Osteocyte (in vitro differentiated cells): ENCODE data around the gene IFI27L2. TPM values are rescaled to one million over a fixed set of nuclear protein-coding genes. Genes with fewer than 3 reads are reported as not detected.
"Not testable (repeated sequence)": the region's sequence is repeated elsewhere in the genome, so short reads cannot be mapped to it uniquely, and the experiment has no call there.

Experiments used
- DNase-seq: peaks from one replicate; pipeline ENCODE4 v3.0.0; 2021; ENCODE audit warnings: mixed read lengths; ENCODE audit not compliant: unreplicated experiment; ENCODE audit errors: extremely low spot score
- H3K27ac Mint-ChIP-seq: one replicate; pipeline ENCODE4 v1.8.0; 2021; ENCODE audit warnings: mild to moderate bottlenecking, mixed read lengths; ENCODE audit not compliant: unreplicated experiment
- H3K27me3 Mint-ChIP-seq: one replicate; pipeline ENCODE4 v1.8.0; 2021; ENCODE audit warnings: mixed read lengths; ENCODE audit not compliant: unreplicated experiment
- H3K36me3 Mint-ChIP-seq: one replicate; pipeline ENCODE4 v1.8.0; 2021; ENCODE audit warnings: mixed read lengths; ENCODE audit not compliant: unreplicated experiment
- H3K4me1 Mint-ChIP-seq: one replicate; pipeline ENCODE4 v1.8.0; 2021; ENCODE audit warnings: mixed read lengths; ENCODE audit not compliant: unreplicated experiment
- H3K4me3 Mint-ChIP-seq: one replicate; pipeline ENCODE4 v1.8.0; 2021; ENCODE audit warnings: mild to moderate bottlenecking, moderate library complexity, mixed read lengths; ENCODE audit not compliant: unreplicated experiment
- H3K9me3 Mint-ChIP-seq: one replicate; pipeline ENCODE4 v1.8.0; 2021; ENCODE audit warnings: mixed read lengths; ENCODE audit not compliant: unreplicated experiment
- CTCF ChIP-seq: fragments of 200-600 bp; sonication (generic); IDR thresholded peaks from 2 replicates; pipeline ENCODE4 v1.5.0; 2021; ENCODE audit warnings: antibody characterized with exemption, mild to moderate bottlenecking, moderate library complexity
- total RNA-seq: library from RNA; stranded (reverse); gene quantifications from 2 replicates; pipeline ENCODE4 v1.2.1, GENCODE V29; 2021

The IFI27L2 gene
- total RNA-seq, 1 donor from 2014 or later = 44.7 TPM

DNA sequence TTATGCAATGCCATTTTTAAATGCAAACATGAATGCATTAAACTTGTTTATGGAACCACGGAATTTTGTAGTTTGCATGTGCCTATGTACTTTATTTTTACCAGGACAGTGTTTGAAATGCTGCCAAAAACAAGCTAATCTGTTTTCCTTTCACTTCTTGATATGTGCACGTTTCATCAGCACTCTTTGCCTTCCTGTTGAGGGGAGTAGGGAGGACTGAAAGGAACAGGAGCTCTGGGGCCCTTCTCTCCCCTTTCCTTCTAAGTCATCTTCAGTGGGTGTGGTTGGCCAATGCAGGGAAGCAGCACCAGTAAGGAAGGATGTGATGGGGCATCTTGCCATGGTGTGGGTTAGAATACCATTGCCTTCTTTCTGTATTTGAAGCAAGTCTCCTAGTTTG, 32.6 kb upstream of the IFI27L2 start:
- Mint-ChIP-seq H3K27ac (no peak overlapping the region), H3K4me1 (no peaks in the 10 kb centered on the region), H3K36me3 (no peaks in the 10 kb centered on the region), H3K9me3 (no peaks in the 10 kb centered on the region), H3K4me3 (no peak overlapping the region), H3K27me3 (peaks cover 54% of the 10 kb centered on the region)
- no peak for DNase-seq
- TF ChIP-seq CTCF = no peak

- TF ChIP-seq CTCF = no peak
- no peaks in the 10 kb centered on the region for H3K9me3 Mint-ChIP-seq
- no peak overlapping the region for H3K4me3 Mint-ChIP-seq
- no peak for DNase-seq
- peaks cover 50% of the 10 kb centered on the region for H3K27me3 Mint-ChIP-seq
- H3K36me3 Mint-ChIP-seq = no peaks in the 10 kb centered on the region
- H3K27ac Mint-ChIP-seq = no peak overlapping the region
- H3K4me1 Mint-ChIP-seq = no peaks in the 10 kb centered on the region
Measured at GRCh38 chr14:94161058-94161457, 31.7 kb upstream of the IFI27L2 start.

DNA sequence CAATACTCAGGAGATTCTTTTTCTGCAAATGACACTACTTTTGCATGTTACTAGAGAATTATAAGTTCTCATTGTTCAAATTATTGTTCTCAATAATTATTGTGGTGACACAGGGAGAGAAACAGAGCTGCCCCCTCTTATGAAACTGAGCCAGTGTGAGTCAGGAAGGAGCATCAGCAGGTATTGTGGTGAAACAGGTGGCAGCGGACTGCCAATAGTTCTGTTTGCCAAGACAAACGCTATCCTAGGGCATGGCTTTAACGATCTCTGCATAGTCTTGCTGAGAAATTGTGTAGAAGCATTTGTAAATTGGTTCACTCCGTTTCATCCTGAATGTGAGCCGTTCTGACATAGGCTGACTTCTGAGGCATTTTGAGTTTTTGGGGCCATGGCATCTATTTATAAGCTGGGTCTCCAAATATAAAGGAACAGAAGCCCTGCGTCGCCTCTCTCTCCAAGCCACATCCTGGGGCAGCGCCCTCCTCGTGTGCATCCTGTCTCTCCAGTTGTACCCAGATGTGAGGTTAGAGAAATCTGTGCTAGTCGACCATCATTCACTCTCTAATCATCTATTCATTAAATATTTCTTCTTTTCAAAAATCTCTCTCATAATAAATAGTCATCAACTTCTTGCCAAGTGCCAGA, 29.0 kb upstream of the IFI27L2 start:
- Mint-ChIP-seq H3K27me3 (peaks cover 36% of the 10 kb centered on the region), H3K9me3 (no peaks in the 10 kb centered on the region), H3K36me3 (no peaks in the 10 kb centered on the region), H3K4me3 (no peak overlapping the region), H3K4me1 (no peaks in the 10 kb centered on the region), H3K27ac (no peak overlapping the region)
- TF ChIP-seq CTCF = no peak
- no peak for DNase-seq

DNA sequence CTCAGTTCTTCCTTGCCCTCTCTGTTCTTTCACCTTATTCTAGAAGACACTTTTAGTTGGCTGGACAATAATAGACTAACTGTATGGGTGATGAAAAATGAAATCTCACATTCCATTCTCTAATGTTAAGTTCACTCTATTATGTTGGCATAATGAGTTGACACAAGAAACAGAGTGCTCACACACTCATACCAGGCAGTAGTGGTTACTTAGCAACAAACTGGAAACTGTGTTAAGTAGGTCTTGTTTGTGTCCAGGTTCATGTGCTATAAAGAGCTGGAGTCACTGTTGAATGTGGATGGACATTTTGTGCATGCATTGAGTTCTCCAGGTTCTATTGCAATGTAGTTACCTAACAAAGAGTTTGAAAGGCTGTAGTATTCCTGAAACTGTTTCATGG, 27.8 kb upstream of the IFI27L2 start:
- TF ChIP-seq CTCF = no peak
- Mint-ChIP-seq H3K4me3 (no peak overlapping the region), H3K36me3 (no peaks in the 10 kb centered on the region), H3K27ac (no peak overlapping the region), H3K9me3 (no peaks in the 10 kb centered on the region), H3K27me3 (peaks cover 39% of the 10 kb centered on the region), H3K4me1 (no peaks in the 10 kb centered on the region)
- no peak for DNase-seq

DNA sequence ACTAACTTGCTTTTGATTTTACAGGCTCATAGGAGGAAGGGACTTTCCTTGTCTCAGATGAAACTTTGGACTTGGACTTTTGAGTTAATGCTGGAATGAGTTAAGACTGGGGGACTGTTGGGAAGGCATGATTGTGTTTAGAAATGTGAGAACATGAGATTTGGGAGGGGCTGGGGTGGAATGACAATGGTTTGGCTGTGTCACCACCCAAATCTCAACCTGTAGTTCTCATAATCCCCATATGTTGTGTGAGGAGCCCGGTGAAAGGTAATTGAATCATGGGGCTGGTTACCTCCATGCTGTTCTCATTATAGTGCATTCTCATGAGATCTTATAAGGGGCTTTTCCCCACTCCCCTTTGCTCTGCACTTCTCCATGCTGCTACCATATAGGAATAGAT, 26.7 kb upstream of the IFI27L2 start:
- H3K9me3 Mint-ChIP-seq, H3K4me3 Mint-ChIP-seq, H3K27ac Mint-ChIP-seq, DNase-seq, H3K4me1 Mint-ChIP-seq, H3K36me3 Mint-ChIP-seq: not testable (repeated sequence)
- H3K27me3 Mint-ChIP-seq = peaks cover 41% of the 10 kb centered on the region
